Esophagus squamous epithelium (tissue), 4 donors: ENCODE measurements around the gene TGFBRAP1.

ENCODE experiments used
- CTCF ChIP-seq, 6 experiments: fragments of 450-650 bp in 4 of 6; fragments of 200-600 bp in 2 of 6; sonication (generic) in 2 of 6; IDR thresholded peaks; one replicate each; pipeline ENCODE4 v1.5.1; 2016 to 2019; ENCODE audit warnings: antibody characterized with exemption in 6 of 6, mild to moderate bottlenecking in 4 of 6, moderate library complexity in 4 of 6
- POLR2A ChIP-seq, 4 donors: fragments of 450-650 bp; IDR thresholded peaks; one replicate each; pipeline ENCODE4 v1.6.1; 2017; ENCODE audit warnings: antibody characterized with exemption in 4 of 4, mild to moderate bottlenecking in 4 of 4, moderate library complexity in 3 of 4

GRCh38 chr2:105278654-105279053, 50.9 kb downstream of the TGFBRAP1 start:
- no peak for TF ChIP-seq CTCF (IDR thresholded peaks at IDR 0.05)
- no peak for TF ChIP-seq POLR2A (IDR thresholded peaks at IDR 0.05)
